ENCODE data around the gene EPS8L3.
"Not testable (repeated sequence)": the region's sequence is repeated elsewhere in the genome, so short reads cannot be mapped to it uniquely, and the experiment has no call there.

EPS8L3 gene

DNA sequence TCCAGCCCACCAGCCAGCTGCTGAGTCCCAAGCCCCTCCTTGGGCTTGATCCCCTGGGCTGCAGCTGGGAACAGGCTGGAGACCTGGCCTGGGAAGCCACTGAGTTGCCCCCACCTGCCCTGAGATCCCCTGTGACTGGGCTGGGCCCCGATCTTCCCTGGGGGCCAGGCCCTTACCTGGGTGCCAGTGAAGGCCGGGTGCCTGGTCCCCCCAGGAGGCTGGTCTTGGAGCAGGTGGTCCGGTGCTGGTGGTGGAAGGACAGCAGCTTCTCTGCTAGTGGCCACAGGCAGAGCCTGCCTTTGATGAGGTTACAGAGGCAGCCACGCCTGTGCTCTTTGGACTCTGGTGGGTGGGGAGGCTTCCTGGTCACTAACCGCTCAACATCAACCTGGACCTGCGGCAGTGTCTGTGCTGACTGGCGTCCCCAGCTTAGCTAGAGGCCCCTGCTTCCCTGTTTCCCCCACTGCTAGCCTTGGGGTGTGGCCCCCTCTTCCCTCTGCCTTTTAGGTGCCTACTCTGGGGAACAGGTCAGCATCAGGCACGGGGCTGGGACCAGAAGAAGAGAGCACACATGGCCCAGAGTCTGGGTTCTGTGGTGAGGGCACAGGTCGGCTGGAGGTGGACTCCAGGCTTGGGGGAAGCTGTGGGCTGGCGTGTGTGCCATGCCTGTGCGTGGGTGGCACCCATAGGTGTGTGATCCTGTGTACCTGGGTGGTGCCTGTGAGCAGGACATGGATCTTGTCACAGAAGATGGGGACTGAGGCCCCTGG is at the start of gene EPS8L3:
Gene EPS8L3, minus strand, starts transcription at position 278 of the 770 bp plus-strand sequence. CDS start 2,174 bp downstream, outside the sequence.
- peak in 1 of 2 donors; percentile 20 for ATAC-seq

DNA sequence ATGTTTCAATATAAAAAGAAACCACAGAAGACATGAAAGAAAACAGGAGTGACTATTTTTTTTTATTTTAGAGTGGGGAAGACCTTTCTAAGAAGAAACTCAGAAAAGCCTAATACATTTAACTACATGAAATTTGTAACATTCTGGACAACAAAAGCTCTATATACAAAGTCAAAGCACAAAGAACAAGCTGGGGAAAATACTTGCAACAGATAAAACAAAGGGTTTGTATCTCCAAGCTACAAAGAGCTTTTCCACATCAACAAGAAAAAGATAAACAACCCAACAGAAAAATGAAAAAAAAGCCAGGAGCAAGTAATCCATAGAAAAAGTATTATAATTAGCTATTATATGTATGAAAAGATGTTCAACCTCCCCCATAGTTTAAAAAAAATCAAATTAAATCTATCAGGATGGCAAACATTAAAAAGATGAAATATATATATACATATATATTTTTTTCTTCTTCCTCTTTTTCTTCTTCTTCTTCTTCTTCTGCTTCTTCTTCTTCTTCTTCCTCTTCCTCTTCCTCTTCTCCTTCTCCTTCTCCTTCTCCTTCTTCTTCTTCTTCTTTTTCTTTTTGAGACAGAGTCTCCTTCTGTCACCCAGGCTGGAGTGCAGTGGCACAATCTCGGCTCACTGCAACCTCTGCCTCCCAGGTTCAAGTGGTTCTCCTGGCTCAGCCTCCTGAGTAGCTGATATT is 49.1 kb upstream of the EPS8L3 start:
- no peak for ATAC-seq

DNA sequence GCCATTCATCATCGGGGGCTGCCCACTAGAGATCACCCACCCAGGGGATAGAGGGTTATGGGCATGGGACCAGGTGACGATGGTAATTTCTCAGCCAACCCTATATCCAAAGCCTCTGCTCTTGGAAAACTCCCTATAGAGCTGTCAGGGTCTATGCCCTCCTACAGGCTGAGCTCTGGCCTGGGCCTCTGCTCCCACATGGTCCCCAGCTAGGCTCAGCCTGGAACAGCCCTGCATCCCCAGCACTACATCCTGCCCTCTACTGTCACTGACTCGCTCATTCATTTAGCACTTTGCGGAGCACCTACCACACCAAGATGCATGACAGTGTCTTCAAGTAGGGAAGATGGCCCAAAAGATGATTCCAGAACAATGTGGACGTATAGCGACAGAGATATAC is 45.0 kb upstream of the EPS8L3 start:
- no peak for ATAC-seq

DNA sequence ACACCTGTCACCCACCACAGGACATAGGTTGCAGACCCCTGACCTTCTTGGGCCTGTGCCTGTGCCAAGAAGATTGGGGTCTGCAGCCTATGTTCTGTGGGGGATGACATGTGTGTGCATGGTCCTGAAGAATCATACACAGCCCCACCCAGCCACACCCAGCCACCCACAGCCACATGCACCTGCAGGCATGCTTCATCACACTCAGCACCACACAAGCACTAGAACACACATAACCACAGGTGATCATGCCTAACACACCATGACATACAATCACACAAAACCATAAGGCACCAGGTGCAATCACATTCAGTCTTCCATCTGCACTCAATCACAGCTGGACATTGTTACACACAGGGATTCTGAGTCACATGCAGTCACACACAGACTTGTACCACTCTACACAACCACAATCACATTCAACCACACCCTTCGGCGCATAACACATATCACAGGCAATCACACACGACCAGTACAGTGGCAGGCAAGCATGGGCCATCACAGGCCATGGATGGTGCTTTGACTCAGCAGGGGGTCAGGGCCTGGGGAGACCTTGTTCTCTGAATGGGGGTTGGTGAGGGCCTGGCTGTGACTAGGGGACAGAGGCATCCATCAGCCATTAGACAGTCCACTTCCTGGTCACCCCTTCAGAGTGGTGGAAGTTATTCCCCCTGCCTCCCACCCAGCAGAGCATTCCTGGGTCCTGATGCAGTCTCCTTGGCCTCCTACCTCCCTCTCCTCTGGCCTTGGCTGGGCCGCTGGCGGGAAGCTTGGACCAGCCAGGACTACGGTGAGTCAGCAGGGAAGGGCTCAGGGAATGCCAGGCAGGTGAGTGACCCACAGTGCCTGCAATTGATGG is 44.3 kb upstream of the EPS8L3 start:
- ATAC-seq: peak; percentile 27 to 46

- ATAC-seq: no peak
Measured at GRCh38 chr1:109807402-109807801, 43.7 kb upstream of the EPS8L3 start.

DNA sequence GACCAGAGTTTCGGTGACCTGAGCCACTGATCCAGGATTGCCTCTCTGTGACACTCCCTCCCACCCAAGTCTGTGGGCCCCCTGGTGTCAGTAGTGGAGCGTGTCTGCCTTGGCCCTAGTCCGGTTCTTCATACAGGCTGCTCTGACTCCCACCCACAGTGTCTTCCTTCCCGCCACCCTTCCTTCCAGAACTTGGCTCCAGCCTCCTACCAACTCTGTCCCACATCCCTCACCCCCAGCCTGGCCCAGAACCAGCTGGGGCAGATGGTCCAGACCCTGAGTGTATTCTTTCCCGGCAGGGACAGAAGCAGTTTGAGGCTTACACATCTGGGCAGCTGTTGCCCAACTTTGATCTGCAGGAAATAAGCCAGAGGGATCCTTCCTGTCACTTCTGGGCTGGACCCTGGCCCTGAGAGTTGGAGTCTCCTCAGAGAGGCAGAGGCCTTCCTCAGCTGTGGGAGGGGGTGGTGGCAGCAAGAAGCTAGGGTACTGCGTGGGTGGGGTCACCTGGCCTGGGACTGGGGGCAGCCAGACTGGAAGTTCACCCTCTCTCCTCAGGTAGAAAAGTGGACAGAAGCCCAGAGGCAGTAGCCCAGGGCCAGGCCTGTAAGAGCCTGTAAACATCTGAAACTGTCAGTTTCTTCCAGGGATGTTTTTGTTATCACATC is 43.1 kb upstream of the EPS8L3 start:
- ATAC-seq: no peak

- no peak for ATAC-seq
Measured at GRCh38 chr1:109805486-109806165, 41.9 kb upstream of the EPS8L3 start.

DNA sequence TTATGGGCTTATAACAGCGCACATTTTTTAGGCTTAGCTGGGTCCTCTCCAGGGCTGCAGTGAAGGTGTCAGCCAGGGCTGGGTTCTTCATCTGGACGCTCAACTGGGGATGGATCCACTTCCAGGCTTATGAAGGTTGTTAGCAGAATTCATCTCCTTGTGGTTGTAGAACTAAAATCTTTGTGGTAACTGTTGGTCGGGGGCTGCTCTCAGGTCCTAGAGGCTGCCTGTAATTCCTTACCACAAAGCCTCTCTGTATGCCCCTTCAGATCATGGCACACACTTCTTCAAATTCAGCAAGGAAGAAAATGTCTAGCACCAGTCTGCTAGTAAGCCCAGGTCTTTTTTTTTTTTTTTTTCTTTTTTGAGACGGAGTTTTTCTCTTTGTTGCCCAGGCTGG is 40.9 kb upstream of the EPS8L3 start:
- ATAC-seq: no peak

GRCh38 chr1:109803901-109804331 is 40.2 kb upstream of the EPS8L3 start:
- ATAC-seq: no peak

DNA sequence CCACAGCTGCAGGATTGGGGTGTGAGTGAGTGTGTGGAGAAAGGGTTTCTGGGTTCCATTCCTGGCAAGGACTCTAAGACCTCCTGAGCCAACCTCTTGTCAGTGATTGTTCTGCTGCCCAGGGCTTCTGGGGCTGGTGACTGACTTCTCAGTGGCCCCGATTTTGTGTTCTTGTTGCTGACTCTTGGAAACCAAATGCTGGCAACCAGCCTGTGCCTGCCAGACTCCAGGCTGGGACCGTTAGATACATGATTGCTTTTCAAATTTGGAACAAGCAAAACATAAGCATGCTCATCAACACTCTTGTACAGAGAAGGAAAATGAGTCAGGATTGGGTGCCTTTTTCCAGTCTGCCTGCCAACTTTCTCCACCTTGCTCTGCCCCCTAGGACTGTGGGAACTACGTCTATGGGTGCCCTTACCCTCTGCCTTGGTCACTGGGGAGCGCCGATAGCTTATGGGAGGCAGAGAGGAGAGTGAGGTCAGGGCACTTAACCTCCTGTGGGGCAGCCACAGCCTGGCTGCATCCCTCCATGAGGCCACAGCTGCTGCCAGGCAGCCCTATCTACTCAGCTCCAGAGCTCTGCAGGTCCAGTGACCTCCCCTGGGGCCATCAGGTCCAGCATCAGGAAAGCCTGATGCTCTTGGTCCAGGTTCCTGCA is 39.3 kb upstream of the EPS8L3 start:
- peak in 1 of 2 donors; percentile 3 for ATAC-seq

- peak; percentile 79 to 81 for ATAC-seq
Measured at GRCh38 chr1:109802136-109802900, 38.6 kb upstream of the EPS8L3 start.

DNA sequence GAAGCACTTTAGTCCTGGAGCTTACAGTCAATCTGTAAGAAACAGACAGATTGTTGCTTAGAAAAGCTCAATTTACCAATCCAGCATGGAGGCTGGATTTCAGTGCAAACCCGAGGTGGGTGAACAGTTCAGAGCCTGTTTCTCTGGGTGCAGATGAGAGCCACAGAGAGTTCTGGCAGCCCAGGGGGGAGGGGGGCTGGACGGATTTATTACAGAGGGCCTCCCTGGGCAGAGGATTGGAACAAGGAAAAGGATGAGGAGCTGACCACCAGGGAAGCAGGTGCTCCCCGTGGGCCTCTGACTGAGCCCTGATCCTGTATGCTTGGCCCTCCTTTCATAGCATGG is 38.0 kb upstream of the EPS8L3 start:
- ATAC-seq: no peak

DNA sequence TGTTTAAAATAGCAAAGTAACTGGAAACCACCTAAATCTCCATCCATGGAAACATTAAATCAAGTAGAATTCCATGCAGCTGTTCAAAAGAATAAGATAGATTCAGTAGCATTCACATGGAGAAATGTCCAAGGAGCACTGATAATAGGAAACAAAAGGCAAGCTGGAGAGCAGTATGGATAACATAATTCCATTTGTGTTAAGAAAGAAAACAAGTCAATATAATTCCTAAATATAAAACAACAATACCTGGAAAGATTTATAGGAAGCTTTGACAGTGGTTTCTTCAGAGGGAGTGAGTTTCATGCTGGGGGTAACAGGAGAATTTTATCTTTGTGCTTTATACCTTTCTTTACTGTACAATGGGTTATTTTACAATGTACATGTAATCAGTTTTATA is 36.6 kb upstream of the EPS8L3 start:
- no peak for ATAC-seq

DNA sequence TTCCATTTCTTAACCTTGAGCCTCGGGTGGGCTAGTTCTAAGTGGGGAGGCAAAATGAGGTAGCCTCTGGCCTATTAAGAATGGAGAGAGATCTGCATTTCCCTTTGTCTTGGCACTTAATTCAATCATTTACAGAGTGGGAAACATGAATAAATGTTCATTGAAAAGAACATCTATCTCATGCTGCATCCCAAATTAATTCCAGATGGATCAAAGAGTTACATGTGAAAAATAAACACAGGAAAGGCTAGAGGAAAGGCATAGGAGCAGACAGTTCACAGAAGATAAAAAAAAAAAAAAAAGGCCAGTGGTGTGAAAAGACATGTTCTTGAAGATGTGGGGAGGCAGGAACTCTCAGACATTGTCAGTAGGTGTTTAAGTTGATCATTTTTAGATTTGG is 35.7 kb upstream of the EPS8L3 start:
- ATAC-seq: no peak

- ATAC-seq: not testable (repeated sequence)
Measured at GRCh38 chr1:109797303-109797595, 33.5 kb upstream of the EPS8L3 start.

- peak; percentile 50 to 60 for ATAC-seq
Measured at GRCh38 chr1:109796484-109797302, 33.0 kb upstream of the EPS8L3 start.

DNA sequence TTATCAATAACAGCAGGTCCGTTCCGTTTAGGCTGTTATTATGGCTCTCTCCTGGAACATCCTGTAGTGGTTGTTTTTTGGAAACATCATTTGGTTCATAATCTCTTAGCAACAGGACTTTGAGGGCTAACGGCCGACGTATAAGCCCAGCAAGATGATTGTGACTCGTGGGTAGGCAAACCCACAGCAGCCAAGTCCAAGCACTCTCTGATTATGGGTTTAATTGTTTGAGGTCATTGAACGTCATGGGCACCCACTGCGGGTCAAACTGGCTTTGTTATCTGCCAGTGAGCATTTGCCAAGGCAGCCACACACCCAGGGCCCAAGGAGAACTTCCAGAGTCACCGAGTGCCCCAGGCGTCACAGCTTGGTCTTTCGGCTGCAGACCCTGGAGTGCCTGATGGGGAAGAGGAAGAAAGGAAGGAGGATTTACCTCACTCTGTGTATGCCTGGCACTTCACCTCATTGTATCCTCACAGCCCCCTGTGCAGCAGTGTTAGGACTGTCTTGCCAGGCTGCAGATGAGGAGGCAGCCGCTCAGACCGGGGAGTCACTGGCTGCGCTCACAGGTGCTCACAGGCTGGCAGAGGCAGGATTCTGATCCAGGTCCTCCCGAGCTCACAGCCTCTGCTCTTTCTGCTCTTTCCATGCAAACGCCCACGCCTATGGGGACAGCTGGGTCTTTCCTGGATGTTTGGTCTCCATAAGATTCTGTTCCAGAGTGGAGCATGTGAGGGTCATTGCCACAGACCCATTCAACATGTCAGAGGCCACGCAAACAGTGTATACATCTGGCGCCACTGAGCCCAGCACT is 30.8 kb upstream of the EPS8L3 start:
- no peak for ATAC-seq

GRCh38 chr1:109793486-109794318 is 30.0 kb upstream of the EPS8L3 start:
- peak; percentile 40 to 52 for ATAC-seq
